Parathyroid adenoma (tissue), 2 donors: ENCODE measurements around the gene PPIL4.
"Not testable (repeated sequence)": the region's sequence is repeated elsewhere in the genome, so short reads cannot be mapped to it uniquely, and the experiment has no call there.

Source experiments
- H2AFZ ChIP-seq: fragments of 300-600 bp; sonication (generic); one replicate; pipeline ENCODE4 v1.7.0; 2017; ENCODE audit warnings: antibody characterized with exemption, mild to moderate bottlenecking
- H3K27ac ChIP-seq: fragments of 300-600 bp; sonication (generic); one replicate; pipeline ENCODE4 v1.7.0; 2017
- H3K27me3 ChIP-seq: fragments of 300-600 bp; sonication (generic); one replicate; pipeline ENCODE4 v1.7.0; 2017; ENCODE audit warnings: low read length; ENCODE audit not compliant: control insufficient read depth, insufficient read depth
- H3K36me3 ChIP-seq: fragments of 300-600 bp; sonication (generic); one replicate; pipeline ENCODE4 v1.7.0; 2017; ENCODE audit warnings: low read length; ENCODE audit not compliant: control insufficient read depth, insufficient read depth
- H3K4me1 ChIP-seq: fragments of 300-600 bp; sonication (generic); one replicate; pipeline ENCODE4 v1.7.0; 2017; ENCODE audit warnings: control low read depth
- H3K4me2 ChIP-seq: fragments of 300-600 bp; sonication (generic); one replicate; pipeline ENCODE4 v1.7.0; 2017; ENCODE audit warnings: low read length
- H3K4me3 ChIP-seq: fragments of 300-600 bp; sonication (generic); one replicate; pipeline ENCODE4 v1.7.0; 2017; ENCODE audit warnings: low read depth, low read length
- H3K79me2 ChIP-seq: fragments of 300-600 bp; sonication (generic); one replicate; pipeline ENCODE4 v1.7.0; 2017; ENCODE audit warnings: control low read depth
- H3K9ac ChIP-seq: fragments of 300-600 bp; sonication (generic); one replicate; pipeline ENCODE4 v1.7.0; 2017; ENCODE audit warnings: mild to moderate bottlenecking
- H3K9me3 ChIP-seq: fragments of 300-600 bp; sonication (generic); one replicate; pipeline ENCODE4 v1.7.0; 2017; ENCODE audit warnings: low read length; ENCODE audit not compliant: control insufficient read depth
- CTCF ChIP-seq: fragments of 300-600 bp; sonication (generic); IDR thresholded peaks from one replicate; pipeline ENCODE4 v1.7.0; 2017; ENCODE audit warnings: antibody characterized with exemption, mild to moderate bottlenecking
- donor health status: primary hyperparathyroidism.

The PPIL4 gene

GRCh38 chr6:149501768-149502167 is 44.1 kb downstream of the PPIL4 start:
- H2AFZ ChIP-seq: no peak overlapping the region
- no peaks in the 10 kb centered on the region for H3K27me3 ChIP-seq
- no peaks in the 10 kb centered on the region for H3K79me2 ChIP-seq
- no peak for TF ChIP-seq CTCF
- H3K27ac ChIP-seq: no peak overlapping the region
- no peak overlapping the region for H3K4me3 ChIP-seq
- H3K9ac ChIP-seq: no peak overlapping the region
- no peaks in the 10 kb centered on the region for H3K9me3 ChIP-seq
- H3K4me1 ChIP-seq: no peaks in the 10 kb centered on the region
- H3K36me3 ChIP-seq: no peaks in the 10 kb centered on the region
- no peak overlapping the region for H3K4me2 ChIP-seq

GRCh38 chr6:149501201-149501600 is 44.6 kb downstream of the PPIL4 start:
- Histone ChIP-seq H3K27ac (no peak overlapping the region), H3K4me1 (no peaks in the 10 kb centered on the region), H3K9ac (no peak overlapping the region), H2AFZ (no peak overlapping the region), H3K9me3 (no peaks in the 10 kb centered on the region), H3K4me2 (no peak overlapping the region), H3K27me3 (no peaks in the 10 kb centered on the region), H3K4me3 (no peak overlapping the region), H3K79me2 (no peaks in the 10 kb centered on the region), H3K36me3 (no peaks in the 10 kb centered on the region)
- no peak for TF ChIP-seq CTCF

- H3K9ac ChIP-seq: no peak overlapping the region
- TF ChIP-seq CTCF: no peak
- H3K4me2 ChIP-seq: no peak overlapping the region
- no peaks in the 10 kb centered on the region for H3K4me1 ChIP-seq
- no peak overlapping the region for H3K27ac ChIP-seq
- H3K4me3 ChIP-seq: no peak overlapping the region
- H3K27me3 ChIP-seq: no peaks in the 10 kb centered on the region
- no peaks in the 10 kb centered on the region for H3K79me2 ChIP-seq
- H3K36me3 ChIP-seq: no peaks in the 10 kb centered on the region
- H2AFZ ChIP-seq: no peak overlapping the region
- no peaks in the 10 kb centered on the region for H3K9me3 ChIP-seq
These were observed 45.7 kb downstream of the PPIL4 start for GRCh38 chr6:149500096-149500495.

- no peak overlapping the region for H3K9ac ChIP-seq
- H3K4me1 ChIP-seq: no peaks in the 10 kb centered on the region
- no peaks in the 10 kb centered on the region for H3K79me2 ChIP-seq
- no peak overlapping the region for H3K4me2 ChIP-seq
- H3K9me3 ChIP-seq: no peaks in the 10 kb centered on the region
- H3K4me3 ChIP-seq: no peak overlapping the region
- no peak overlapping the region for H3K27ac ChIP-seq
- no peaks in the 10 kb centered on the region for H3K27me3 ChIP-seq
- no peak for TF ChIP-seq CTCF
- no peaks in the 10 kb centered on the region for H3K36me3 ChIP-seq
- H2AFZ ChIP-seq: no peak overlapping the region
These were observed 46.8 kb downstream of the PPIL4 start for GRCh38 chr6:149499066-149499465.

- H3K27me3 ChIP-seq: no peaks in the 10 kb centered on the region
- H2AFZ ChIP-seq: no peak overlapping the region
- H3K4me3 ChIP-seq: no peak overlapping the region
- no peak overlapping the region for H3K9ac ChIP-seq
- H3K4me2 ChIP-seq: no peak overlapping the region
- no peak for TF ChIP-seq CTCF
- H3K27ac ChIP-seq: no peak overlapping the region
- H3K9me3 ChIP-seq: no peaks in the 10 kb centered on the region
- H3K4me1 ChIP-seq: no peaks in the 10 kb centered on the region
- no peaks in the 10 kb centered on the region for H3K36me3 ChIP-seq
- H3K79me2 ChIP-seq: no peaks in the 10 kb centered on the region
These were observed 48.5 kb downstream of the PPIL4 start for GRCh38 chr6:149497365-149497764.

- not testable (repeated sequence) for H3K9ac ChIP-seq, H2AFZ ChIP-seq, H3K27ac ChIP-seq, H3K36me3 ChIP-seq, H3K4me3 ChIP-seq, H3K4me1 ChIP-seq, H3K79me2 ChIP-seq, H3K27me3 ChIP-seq, H3K4me2 ChIP-seq, H3K9me3 ChIP-seq
These were observed 49.2 kb downstream of the PPIL4 start for GRCh38 chr6:149496597-149496996.

- H3K36me3 ChIP-seq, H2AFZ ChIP-seq, H3K4me2 ChIP-seq, H3K4me1 ChIP-seq, H3K4me3 ChIP-seq, H3K79me2 ChIP-seq, H3K9ac ChIP-seq, H3K27me3 ChIP-seq, H3K9me3 ChIP-seq, H3K27ac ChIP-seq: not testable (repeated sequence)
These were observed 50.4 kb downstream of the PPIL4 start for GRCh38 chr6:149495349-149496016.
